HepG2 (cell line): ENCODE measurements around the gene CLPTM1L.

Experiments used
- PBX3 ChIP-seq: sonication (generic); formaldehyde crosslinking; IDR thresholded peaks from 2 replicates; pipeline ENCODE4 v1.8.1; 2023; ENCODE audit warnings: missing genetic modification reagents, inconsistent platforms, borderline replicate concordance
- RELA ChIP-seq: sonication (generic); formaldehyde crosslinking; IDR thresholded peaks from 2 replicates; pipeline ENCODE4 v1.4.0; 2020; ENCODE audit warnings: missing genetic modification reagents
- SNAPC5 ChIP-seq: sonication (generic); formaldehyde crosslinking; IDR thresholded peaks from 2 replicates; pipeline ENCODE4 v1.8.1; 2023; ENCODE audit warnings: mild to moderate bottlenecking, missing genetic modification reagents, borderline replicate concordance
- ZNF512 ChIP-seq: sonication (generic); formaldehyde crosslinking; IDR thresholded peaks from 2 replicates; pipeline ENCODE4 v1.4.0; 2020; ENCODE audit warnings: mild to moderate bottlenecking, missing genetic modification reagents
- ZNF614 ChIP-seq: IDR thresholded peaks from 2 replicates; pipeline ENCODE4 v1.6.1; 2018; ENCODE audit warnings: missing biosample characterization, missing genetic modification reagents, inconsistent platforms, borderline replicate concordance

- TF ChIP-seq ZNF614 (no peak), PBX3 (CRISPR knock-in tag) (no peak), RELA (CRISPR knock-in tag) (no peak), ZNF512 (CRISPR knock-in tag) (no peak), SNAPC5 (no peak)
These were observed 25.3 kb downstream of the CLPTM1L start for GRCh38 chr5:1319436-1320256.
